RWPE2 (cell line): Measurements from ENCODE around the gene ZSWIM6.

ENCODE experiments used
- ATAC-seq: fragments of 200-7000 bp; cut with Tn5 transposase; 3 replicates; pipeline ENCODE4 v1.9.1; 2021; ENCODE audit warnings: low read depth
- DNase-seq: peaks from one replicate; pipeline ENCODE4 v3.0.0-alpha.2; 2020; ENCODE audit warnings: low spot score
- H3K27ac ChIP-seq: fragments of 450-650 bp; 2 replicates; pipeline ENCODE4 v1.5.1; 2017; ENCODE audit warnings: mild to moderate bottlenecking; ENCODE audit not compliant: poor library complexity, severe bottlenecking
- H3K27me3 ChIP-seq: fragments of 250-450 bp; sonication (Bioruptor Pico); 2 replicates; pipeline ENCODE4 v1.5.1; 2021; ENCODE audit warnings: mild to moderate bottlenecking, moderate library complexity; ENCODE audit not compliant: insufficient read depth, poor library complexity, severe bottlenecking
- H3K36me3 ChIP-seq: fragments of 250-450 bp; sonication (Bioruptor Pico); 2 replicates; pipeline ENCODE4 v1.5.1; 2020; ENCODE audit warnings: low read depth, mild to moderate bottlenecking, moderate library complexity
- H3K4me1 ChIP-seq: fragments of 250-450 bp; sonication (Bioruptor Pico); 2 replicates; pipeline ENCODE4 v1.5.1; 2021; ENCODE audit warnings: mild to moderate bottlenecking, moderate library complexity; ENCODE audit not compliant: insufficient read depth, poor library complexity, severe bottlenecking
- H3K4me3 ChIP-seq: fragments of 250-450 bp; sonication (Bioruptor Pico); 2 replicates; pipeline ENCODE4 v1.5.1; 2021; ENCODE audit warnings: mild to moderate bottlenecking, moderate library complexity; ENCODE audit not compliant: severe bottlenecking
- H3K9me3 ChIP-seq: fragments of 250-450 bp; sonication (Bioruptor Pico); 2 replicates; pipeline ENCODE4 v1.5.1; 2021; ENCODE audit warnings: mild to moderate bottlenecking, moderate library complexity; ENCODE audit not compliant: severe bottlenecking
- CTCF ChIP-seq: fragments of 450-650 bp; IDR thresholded peaks from one replicate; pipeline ENCODE4 v1.5.1; 2017; ENCODE audit warnings: mild to moderate bottlenecking, moderate library complexity; ENCODE audit not compliant: poor library complexity, severe bottlenecking

Gene ZSWIM6

GRCh38 chr5:61482980-61483379, 150.9 kb downstream of the ZSWIM6 start:
- no peak overlapping the region for H3K27ac ChIP-seq
- no peak overlapping the region for H3K4me3 ChIP-seq
- H3K9me3 ChIP-seq = no peaks in the 10 kb centered on the region
- DNase-seq (no peak), ATAC-seq (no peak)
- H3K4me1 ChIP-seq = no peaks in the 10 kb centered on the region
- no peaks in the 10 kb centered on the region for H3K27me3 ChIP-seq
- no peak for TF ChIP-seq CTCF
- H3K36me3 ChIP-seq = peaks cover 7% of the 10 kb centered on the region

DNA sequence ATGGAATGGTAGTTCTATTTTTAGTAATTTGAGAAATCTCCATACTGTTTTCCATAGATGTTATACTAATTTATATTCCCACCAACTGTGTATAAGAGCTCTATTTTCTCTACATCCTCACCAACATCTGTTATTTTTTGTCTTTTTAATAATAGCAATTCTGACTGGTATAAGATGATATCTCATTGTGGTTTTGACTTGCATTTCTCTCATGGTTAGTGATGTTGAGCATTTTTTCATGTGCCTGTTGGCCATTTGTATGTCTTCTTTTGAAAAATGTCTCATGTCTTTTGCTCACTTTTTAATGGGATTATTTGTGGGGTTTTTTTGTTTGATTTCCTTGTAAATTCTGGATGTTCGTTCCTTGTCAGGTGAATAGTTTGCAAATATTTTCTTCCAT, 154.4 kb downstream of the ZSWIM6 start:
- DNase-seq (no peak), ATAC-seq (no peak)
- Histone ChIP-seq H3K4me3 (no peak overlapping the region), H3K4me1 (no peaks in the 10 kb centered on the region), H3K36me3 (peaks cover 11% of the 10 kb centered on the region), H3K27ac (no peak overlapping the region), H3K9me3 (no peaks in the 10 kb centered on the region), H3K27me3 (no peaks in the 10 kb centered on the region)
- TF ChIP-seq CTCF = no peak

- DNase-seq = no peak
- no peak for TF ChIP-seq CTCF
- H3K4me3 ChIP-seq = no peak overlapping the region
- no peak for ATAC-seq
- no peaks in the 10 kb centered on the region for H3K27me3 ChIP-seq
- no peaks in the 10 kb centered on the region for H3K9me3 ChIP-seq
- H3K27ac ChIP-seq = no peak overlapping the region
- H3K4me1 ChIP-seq = no peaks in the 10 kb centered on the region
- peaks cover 24% of the 10 kb centered on the region for H3K36me3 ChIP-seq
Measured at GRCh38 chr5:61489574-61489973, 157.5 kb downstream of the ZSWIM6 start.

- no peak overlapping the region for H3K27ac ChIP-seq
- H3K4me3 ChIP-seq = no peak overlapping the region
- no peaks in the 10 kb centered on the region for H3K27me3 ChIP-seq
- H3K4me1 ChIP-seq = no peaks in the 10 kb centered on the region
- TF ChIP-seq CTCF = no peak
- DNase-seq = no peak
- H3K9me3 ChIP-seq = no peaks in the 10 kb centered on the region
- no peak for ATAC-seq
- H3K36me3 ChIP-seq = peaks cover 35% of the 10 kb centered on the region
Measured at GRCh38 chr5:61491861-61492260, 159.8 kb downstream of the ZSWIM6 start.

DNA sequence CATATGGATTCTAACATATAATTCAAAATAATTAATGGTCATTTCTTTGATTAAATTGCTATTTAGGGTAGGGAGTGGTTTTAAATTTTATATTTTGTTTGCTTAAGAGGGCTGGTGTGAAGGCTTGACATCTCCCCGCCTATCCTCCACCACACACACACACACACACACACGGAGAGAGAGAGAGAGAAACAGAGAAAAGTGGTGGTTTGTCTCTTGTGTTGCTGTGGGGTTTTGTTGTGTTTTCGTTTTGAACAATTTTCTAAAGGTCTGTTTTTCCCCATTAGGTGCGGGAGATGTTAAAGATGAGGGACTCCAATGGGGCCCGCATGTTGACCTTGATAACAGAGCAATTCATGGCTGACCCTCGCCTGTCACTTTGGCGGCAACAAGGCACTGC, 161.9 kb downstream of the ZSWIM6 start:
- H3K27ac ChIP-seq = no peak overlapping the region
- DNase-seq (no peak), ATAC-seq (no peak)
- no peak overlapping the region for H3K4me3 ChIP-seq
- peaks cover 35% of the 10 kb centered on the region for H3K36me3 ChIP-seq
- H3K4me1 ChIP-seq = no peaks in the 10 kb centered on the region
- H3K27me3 ChIP-seq = no peaks in the 10 kb centered on the region
- no peak for TF ChIP-seq CTCF
- no peaks in the 10 kb centered on the region for H3K9me3 ChIP-seq
